ENCODE measurements around the gene ALOX5AP.

The ALOX5AP gene

DNA sequence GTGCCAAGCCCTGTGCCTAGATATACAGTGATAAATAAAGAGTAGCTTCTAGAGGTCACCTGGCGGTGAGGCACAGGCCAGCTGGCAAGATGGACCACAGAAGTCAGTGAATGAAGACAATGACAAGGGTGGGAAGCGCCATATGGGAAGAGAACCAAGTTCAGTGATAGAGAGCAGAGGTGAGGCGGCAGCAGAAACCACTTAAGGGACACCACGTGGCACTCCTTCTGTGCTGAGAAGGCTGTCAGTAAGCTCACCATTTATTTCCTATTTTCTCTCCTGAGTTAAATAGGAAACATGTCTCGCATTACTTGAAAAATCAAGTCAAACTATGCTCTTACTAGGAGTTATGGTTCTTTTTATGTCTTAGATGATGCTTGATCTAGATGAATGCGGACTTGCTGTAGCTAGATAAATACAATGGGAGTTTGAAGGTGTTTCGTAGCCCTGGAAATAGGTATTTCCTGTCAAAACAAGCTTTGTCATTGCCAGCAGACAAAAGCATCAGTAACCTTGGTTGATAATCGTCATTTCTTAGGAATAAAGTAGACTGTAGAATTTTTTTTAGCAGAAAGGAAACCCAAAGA is 17.8 kb downstream of the ALOX5AP start:
- Histone ChIP-seq H3K27me3 (ENCODE audit: insufficient read depth, poor library complexity, severe bottlenecking) (no peaks in the 10 kb centered on the region), H3K4me3 (replicated peaks; ENCODE audit: insufficient read depth, low read length) (no peak overlapping the region), H3K27ac (replicated peaks) (no peak overlapping the region)
- TF ChIP-seq, protein P1, sequence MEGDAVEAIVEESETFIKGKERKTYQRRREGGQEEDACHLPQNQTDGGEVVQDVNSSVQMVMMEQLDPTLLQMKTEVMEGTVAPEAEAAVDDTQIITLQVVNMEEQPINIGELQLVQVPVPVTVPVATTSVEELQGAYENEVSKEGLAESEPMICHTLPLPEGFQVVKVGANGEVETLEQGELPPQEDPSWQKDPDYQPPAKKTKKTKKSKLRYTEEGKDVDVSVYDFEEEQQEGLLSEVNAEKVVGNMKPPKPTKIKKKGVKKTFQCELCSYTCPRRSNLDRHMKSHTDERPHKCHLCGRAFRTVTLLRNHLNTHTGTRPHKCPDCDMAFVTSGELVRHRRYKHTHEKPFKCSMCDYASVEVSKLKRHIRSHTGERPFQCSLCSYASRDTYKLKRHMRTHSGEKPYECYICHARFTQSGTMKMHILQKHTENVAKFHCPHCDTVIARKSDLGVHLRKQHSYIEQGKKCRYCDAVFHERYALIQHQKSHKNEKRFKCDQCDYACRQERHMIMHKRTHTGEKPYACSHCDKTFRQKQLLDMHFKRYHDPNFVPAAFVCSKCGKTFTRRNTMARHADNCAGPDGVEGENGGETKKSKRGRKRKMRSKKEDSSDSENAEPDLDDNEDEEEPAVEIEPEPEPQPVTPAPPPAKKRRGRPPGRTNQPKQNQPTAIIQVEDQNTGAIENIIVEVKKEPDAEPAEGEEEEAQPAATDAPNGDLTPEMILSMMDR (IDR thresholded peaks at IDR 0.05; ENCODE audit: insufficient read depth, low read length): no peak
- TF ChIP-seq, protein P2, sequence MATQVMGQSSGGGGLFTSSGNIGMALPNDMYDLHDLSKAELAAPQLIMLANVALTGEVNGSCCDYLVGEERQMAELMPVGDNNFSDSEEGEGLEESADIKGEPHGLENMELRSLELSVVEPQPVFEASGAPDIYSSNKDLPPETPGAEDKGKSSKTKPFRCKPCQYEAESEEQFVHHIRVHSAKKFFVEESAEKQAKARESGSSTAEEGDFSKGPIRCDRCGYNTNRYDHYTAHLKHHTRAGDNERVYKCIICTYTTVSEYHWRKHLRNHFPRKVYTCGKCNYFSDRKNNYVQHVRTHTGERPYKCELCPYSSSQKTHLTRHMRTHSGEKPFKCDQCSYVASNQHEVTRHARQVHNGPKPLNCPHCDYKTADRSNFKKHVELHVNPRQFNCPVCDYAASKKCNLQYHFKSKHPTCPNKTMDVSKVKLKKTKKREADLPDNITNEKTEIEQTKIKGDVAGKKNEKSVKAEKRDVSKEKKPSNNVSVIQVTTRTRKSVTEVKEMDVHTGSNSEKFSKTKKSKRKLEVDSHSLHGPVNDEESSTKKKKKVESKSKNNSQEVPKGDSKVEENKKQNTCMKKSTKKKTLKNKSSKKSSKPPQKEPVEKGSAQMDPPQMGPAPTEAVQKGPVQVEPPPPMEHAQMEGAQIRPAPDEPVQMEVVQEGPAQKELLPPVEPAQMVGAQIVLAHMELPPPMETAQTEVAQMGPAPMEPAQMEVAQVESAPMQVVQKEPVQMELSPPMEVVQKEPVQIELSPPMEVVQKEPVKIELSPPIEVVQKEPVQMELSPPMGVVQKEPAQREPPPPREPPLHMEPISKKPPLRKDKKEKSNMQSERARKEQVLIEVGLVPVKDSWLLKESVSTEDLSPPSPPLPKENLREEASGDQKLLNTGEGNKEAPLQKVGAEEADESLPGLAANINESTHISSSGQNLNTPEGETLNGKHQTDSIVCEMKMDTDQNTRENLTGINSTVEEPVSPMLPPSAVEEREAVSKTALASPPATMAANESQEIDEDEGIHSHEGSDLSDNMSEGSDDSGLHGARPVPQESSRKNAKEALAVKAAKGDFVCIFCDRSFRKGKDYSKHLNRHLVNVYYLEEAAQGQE (IDR thresholded peaks at IDR 0.05; ENCODE audit: insufficient replicate concordance, low read depth): no peak
- TF ChIP-seq SPI1 (IDR thresholded peaks at IDR 0.05; ENCODE audit: borderline replicate concordance, low read depth): no peak
- no peak for DNase-seq (ENCODE audit: low read depth in 1 of 2, low spot score in 1 of 2)

DNA sequence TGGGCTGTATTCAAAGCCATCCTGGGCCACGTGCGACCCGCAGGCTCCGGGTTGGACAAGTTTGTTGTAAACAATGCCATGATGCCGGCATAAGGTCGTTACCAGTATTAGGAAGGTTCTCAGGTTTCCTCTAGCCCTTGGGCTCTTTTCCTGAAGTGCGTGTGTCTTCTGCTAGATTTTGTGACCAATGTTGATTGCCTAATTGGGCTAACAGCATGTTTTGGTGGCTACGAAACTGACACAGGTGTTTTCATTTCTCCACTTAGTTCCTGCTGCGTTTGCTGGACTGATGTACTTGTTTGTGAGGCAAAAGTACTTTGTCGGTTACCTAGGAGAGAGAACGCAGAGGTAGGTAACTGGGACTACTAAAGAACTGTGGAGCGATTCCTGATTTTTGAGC is 20.3 kb downstream of the ALOX5AP start:
- H3K4me3 ChIP-seq (replicated peaks; ENCODE audit: insufficient read depth, low read length): no peak overlapping the region
- TF ChIP-seq SPI1 (IDR thresholded peaks at IDR 0.05; ENCODE audit: borderline replicate concordance, low read depth) (no peak), POLR2AphosphoS5 (IDR thresholded peaks at IDR 0.05; ENCODE audit: low read depth) (no peak), GABPA (IDR thresholded peaks at IDR 0.05; ENCODE audit: low read depth) (no peak)
- TF ChIP-seq, protein P2 (IDR thresholded peaks at IDR 0.05; ENCODE audit: insufficient replicate concordance, low read depth): no peak
- TF ChIP-seq, protein P1 (IDR thresholded peaks at IDR 0.05; ENCODE audit: insufficient read depth, low read length): no peak
- H3K27ac ChIP-seq (replicated peaks): no peak overlapping the region
- no peaks in the 10 kb centered on the region for H3K27me3 ChIP-seq (ENCODE audit: insufficient read depth, poor library complexity, severe bottlenecking)
- no peak for DNase-seq (ENCODE audit: low read depth in 1 of 2, low spot score in 1 of 2)

DNA sequence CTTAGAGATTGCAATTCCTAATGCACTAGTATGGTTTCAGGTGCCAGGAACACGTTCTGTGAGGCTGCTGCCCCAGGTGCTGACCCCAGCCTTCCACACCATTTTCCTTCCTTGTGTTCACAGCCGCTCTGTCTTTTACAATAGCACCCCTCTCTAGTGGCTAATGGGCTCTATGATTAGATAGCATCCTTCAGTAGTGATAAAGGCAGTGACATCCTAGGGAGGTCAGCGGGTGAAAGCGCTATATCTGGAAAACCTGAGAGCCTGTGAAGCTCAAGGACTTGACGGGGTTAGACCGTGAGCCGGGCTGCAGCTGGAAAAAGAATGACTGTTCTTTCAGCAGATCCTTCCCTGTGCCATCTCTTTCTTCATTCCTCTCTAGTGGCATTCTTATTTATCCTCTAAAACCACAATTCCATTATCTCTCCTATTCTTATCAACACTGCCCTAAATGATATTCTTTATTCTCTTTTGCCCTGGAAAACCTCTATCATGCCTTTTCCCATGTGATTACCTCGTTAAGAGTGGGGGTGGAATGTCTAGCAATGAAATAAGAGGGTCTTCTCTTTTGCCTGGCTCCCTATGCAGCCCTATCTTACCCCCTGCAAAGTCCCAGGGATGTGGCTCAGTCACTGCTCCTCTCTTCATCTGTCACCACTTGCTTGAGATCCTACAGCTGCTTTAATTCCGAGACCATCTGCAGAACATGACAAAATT is 21.8 kb downstream of the ALOX5AP start:
- TF ChIP-seq POLR2AphosphoS5 (IDR thresholded peaks at IDR 0.05; ENCODE audit: low read depth) (no peak), SPI1 (IDR thresholded peaks at IDR 0.05; ENCODE audit: borderline replicate concordance, low read depth) (no peak), GABPA (IDR thresholded peaks at IDR 0.05; ENCODE audit: low read depth) (no peak)
- TF ChIP-seq, protein P2 (IDR thresholded peaks at IDR 0.05; ENCODE audit: insufficient replicate concordance, low read depth): no peak
- TF ChIP-seq, protein P1 (IDR thresholded peaks at IDR 0.05; ENCODE audit: insufficient read depth, low read length): no peak
- Histone ChIP-seq H3K27me3 (ENCODE audit: insufficient read depth, poor library complexity, severe bottlenecking) (no peaks in the 10 kb centered on the region), H3K27ac (replicated peaks) (no peak overlapping the region), H3K4me3 (replicated peaks; ENCODE audit: insufficient read depth, low read length) (no peak overlapping the region)
- no peak for DNase-seq (ENCODE audit: low read depth in 1 of 2, low spot score in 1 of 2)
